AG04449 (cell line): ENCODE measurements around the gene PCLO.

Experiments used
- CTCF ChIA-PET: fragments of 350-600 bp; formaldehyde crosslinking; extraction: SDS; loops from one replicate; lab custom pipeline; 2021; ENCODE audit warnings: antibody characterized with exemption; lab: Yijun Ruan, JAX
- POLR2A ChIA-PET: fragments of 400-600, 350-600 bp; formaldehyde crosslinking; extraction: SDS; loops from one replicate; lab custom pipeline; 2020; ENCODE audit warnings: antibody characterized with exemption, inconsistent platforms; lab: Yijun Ruan, JAX
- DNase-seq: peaks from one replicate; pipeline ENCODE4 v3.0.0-alpha.2; 2010; ENCODE audit warnings: low read depth, low spot score
- H3K4me3 ChIP-seq: 2 replicates; pipeline ENCODE4 v1.5.1; 2011; ENCODE audit warnings: low read depth, mild to moderate bottlenecking, control low read depth, low read length
- CTCF ChIP-seq: IDR thresholded peaks from one replicate; pipeline ENCODE4 v1.5.1; 2011; ENCODE audit warnings: mild to moderate bottlenecking, moderate library complexity, low read length, control low read depth, inconsistent platforms; ENCODE audit not compliant: insufficient read depth; ENCODE audit errors: missing control alignments

Gene PCLO

GRCh38 chr7:83148776-83149175 is 13.9 kb downstream of the PCLO start:
- ChIA-PET CTCF (no interaction called here), POLR2A (no interaction called here)
- no peak overlapping the region for H3K4me3 ChIP-seq
- DNase-seq: no peak
- TF ChIP-seq CTCF: no peak

- H3K4me3 ChIP-seq: no peak overlapping the region
- no peak for TF ChIP-seq CTCF
- POLR2A ChIA-PET: no interaction called here
- CTCF ChIA-PET: no interaction called here
- no peak for DNase-seq
These were observed 19.6 kb downstream of the PCLO start for GRCh38 chr7:83143107-83143506.

- no peak for DNase-seq
- POLR2A ChIA-PET: no interaction called here
- CTCF ChIA-PET: no interaction called here
- no peak overlapping the region for H3K4me3 ChIP-seq
- no peak for TF ChIP-seq CTCF
These were observed 20.3 kb downstream of the PCLO start for GRCh38 chr7:83142365-83142764.

GRCh38 chr7:83141927-83142326 is 20.8 kb downstream of the PCLO start:
- CTCF ChIA-PET: no interaction called here
- POLR2A ChIA-PET: no interaction called here

GRCh38 chr7:83130623-83131545 is 31.8 kb downstream of the PCLO start:
- no peak for TF ChIP-seq CTCF
- DNase-seq: no peak
- CTCF ChIA-PET: no interaction called here
- no peak overlapping the region for H3K4me3 ChIP-seq
- POLR2A ChIA-PET: no interaction called here

More at GRCh38 chr7:83141927-83142326, 20.8 kb downstream of the PCLO start:
- no peak for TF ChIP-seq CTCF
- H3K4me3 ChIP-seq: no peak overlapping the region
- DNase-seq: no peak

- CTCF ChIA-PET: no interaction called here
- TF ChIP-seq CTCF: no peak
These were observed 32.5 kb downstream of the PCLO start for GRCh38 chr7:83130191-83130590.

More at GRCh38 chr7:83130191-83130590, 32.5 kb downstream of the PCLO start:
- no peak overlapping the region for H3K4me3 ChIP-seq
- DNase-seq: no peak
- POLR2A ChIA-PET: no interaction called here
